Stimulated activated CD4-positive, alpha-beta T cell treated with anti-CD3 and anti-CD28 coated beads, Interleukin-12 subunit alpha, Interleukin-12 subunit beta, amount 100 ng/mL, for 48 hours (primary cell): Measurements from ENCODE around the gene SORCS2.

Experiments
- DNase-seq, 3 donors: peaks; one replicate each; pipeline ENCODE4 v3.0.0-alpha.2; 2020; ENCODE audit warnings: low read depth in 2 of 3, low spot score in 1 of 3

Gene SORCS2

GRCh38 chr4:7714738-7715137, 522.4 kb downstream of the SORCS2 start:
- no peak for DNase-seq

GRCh38 chr4:7715271-7716009, 523.1 kb downstream of the SORCS2 start:
- DNase-seq: no peak

- DNase-seq: no peak
Observed at GRCh38 chr4:7716010-7716721, 523.8 kb downstream of the SORCS2 start.

GRCh38 chr4:7717161-7717560, 524.8 kb downstream of the SORCS2 start:
- no peak for DNase-seq

- no peak for DNase-seq
Observed at GRCh38 chr4:7717946-7718490, 525.7 kb downstream of the SORCS2 start.

- peak; percentile 28 to 61 (median 52) for DNase-seq
Observed at GRCh38 chr4:7719354-7720174, 527.2 kb downstream of the SORCS2 start.

- DNase-seq: peak in 1 of 3 donors; percentile 5
Observed at GRCh38 chr4:7721984-7722551, 529.7 kb downstream of the SORCS2 start.

GRCh38 chr4:7722766-7723387, 530.5 kb downstream of the SORCS2 start:
- DNase-seq: no peak

- DNase-seq: no peak
Observed at GRCh38 chr4:7723625-7724024, 531.3 kb downstream of the SORCS2 start.

- DNase-seq: no peak
Observed at GRCh38 chr4:7725951-7726350, 533.6 kb downstream of the SORCS2 start.

GRCh38 chr4:7726665-7727413, 534.5 kb downstream of the SORCS2 start:
- no peak for DNase-seq

- no peak for DNase-seq
Observed at GRCh38 chr4:7727749-7728148, 535.4 kb downstream of the SORCS2 start.

GRCh38 chr4:7731437-7731836, 539.1 kb downstream of the SORCS2 start:
- no peak for DNase-seq

- DNase-seq: no peak
Observed at GRCh38 chr4:7732263-7732662, 539.9 kb downstream of the SORCS2 start.

GRCh38 chr4:7733201-7733600, 540.9 kb downstream of the SORCS2 start:
- DNase-seq: no peak

- no peak for DNase-seq
Observed at GRCh38 chr4:7733801-7734650, 541.7 kb downstream of the SORCS2 start.

- no peak for DNase-seq
Observed at GRCh38 chr4:7734651-7735260, 542.4 kb downstream of the SORCS2 start.

- no peak for DNase-seq
Observed at GRCh38 chr4:7735395-7735794, 543.1 kb downstream of the SORCS2 start.

- no peak for DNase-seq
Observed at GRCh38 chr4:7735961-7736360, 543.6 kb downstream of the SORCS2 start.
